Keratinocyte (primary cell): ENCODE results near the gene TDRD3. TPM values are rescaled to one million over a fixed set of nuclear protein-coding genes. Genes with fewer than 3 reads are reported as not detected.

Experiments
- DNase-seq: peaks from one replicate; pipeline ENCODE4 v3.0.0-alpha.2; 2011; ENCODE audit warnings: low read depth, missing footprints, low spot score
- FAIRE-seq: peaks from 2 replicates; lab custom pipeline; 2011; peaks lifted over from hg19 to GRCh38; lab: Jason Lieb, UNC
- H2AFZ ChIP-seq: 2 replicates; pipeline ENCODE4 v1.6.0; 2012; ENCODE audit warnings: low read length, control low read depth, inconsistent platforms; ENCODE audit not compliant: control insufficient read depth
- H3K27ac ChIP-seq: 2 replicates; pipeline ENCODE4 v1.5.1; 2011; ENCODE audit warnings: low read length; ENCODE audit not compliant: control insufficient read depth, insufficient read depth
- H3K27me3 ChIP-seq: 3 replicates; pipeline ENCODE4 v1.6.0; 2011; ENCODE audit warnings: low read length; ENCODE audit not compliant: control insufficient read depth, insufficient read depth; ENCODE audit errors: extremely low read depth
- H3K36me3 ChIP-seq, 2 experiments: 2 replicates in 1 of 2; 3 replicates in 1 of 2; pipeline ENCODE4 v1.5.1; 2011; ENCODE audit warnings: low read length in 2 of 2, mild to moderate bottlenecking in 1 of 2; ENCODE audit not compliant: control insufficient read depth in 2 of 2, insufficient read depth in 2 of 2; ENCODE audit errors: extremely low read depth in 1 of 2
- H3K4me1 ChIP-seq: 3 replicates; pipeline ENCODE4 v1.5.1; 2011; ENCODE audit warnings: low read length; ENCODE audit not compliant: control insufficient read depth, insufficient read depth; ENCODE audit errors: extremely low read depth
- H3K4me2 ChIP-seq: 3 replicates; pipeline ENCODE4 v1.6.0; 2011; ENCODE audit warnings: low read depth, low read length; ENCODE audit not compliant: control insufficient read depth, insufficient read depth; ENCODE audit errors: extremely low read depth
- H3K4me3 ChIP-seq, 3 experiments: fragments of 200-600 bp in 1 of 3; sonication (generic) in 1 of 3; 2 replicates in 2 of 3; 3 replicates in 1 of 3; pipeline ENCODE4 v1.5.1; 2011 to 2016; ENCODE audit warnings: low read length in 3 of 3, mild to moderate bottlenecking in 3 of 3, control low read depth in 2 of 3, inconsistent platforms in 1 of 3, low read depth in 1 of 3, mixed read lengths in 1 of 3, mixed run types in 1 of 3, moderate library complexity in 1 of 3; ENCODE audit not compliant: control insufficient read depth in 2 of 3, insufficient read depth in 2 of 3; ENCODE audit errors: extremely low read depth in 1 of 3
- H3K79me2 ChIP-seq: 2 replicates; pipeline ENCODE4 v1.6.0; 2012; ENCODE audit warnings: low read length; ENCODE audit not compliant: control insufficient read depth, insufficient read depth
- H3K9ac ChIP-seq: 3 replicates; pipeline ENCODE4 v1.6.0; 2011; ENCODE audit warnings: low read length; ENCODE audit not compliant: control insufficient read depth, insufficient read depth; ENCODE audit errors: extremely low read depth
- H3K9me1 ChIP-seq: 3 replicates; pipeline ENCODE4 v1.6.0; 2011; ENCODE audit warnings: low read length; ENCODE audit not compliant: control insufficient read depth, insufficient read depth; ENCODE audit errors: extremely low read depth
- H3K9me3 ChIP-seq: 2 replicates; pipeline ENCODE4 v1.5.1; 2012; ENCODE audit warnings: low read depth, low read length; ENCODE audit not compliant: control insufficient read depth
- H4K20me1 ChIP-seq: 3 replicates; pipeline ENCODE4 v1.6.0; 2011; ENCODE audit warnings: low read length; ENCODE audit not compliant: control insufficient read depth, insufficient read depth; ENCODE audit errors: extremely low read depth
- CTCF ChIP-seq, 3 experiments: IDR thresholded peaks in 1 of 3; conservative IDR thresholded peaks in 1 of 3; optimal IDR thresholded peaks in 1 of 3; 2 replicates in 2 of 3; 3 replicates in 1 of 3; pipeline versions ENCODE3 to v1.5.1; 2011; ENCODE audit warnings: low read length in 3 of 3, mild to moderate bottlenecking in 3 of 3, moderate library complexity in 2 of 3, control low read depth in 1 of 3, inconsistent platforms in 1 of 3; ENCODE audit not compliant: insufficient read depth in 2 of 3; ENCODE audit errors: extremely low read depth in 1 of 3
- EZH2 ChIP-seq: IDR thresholded peaks from one replicate; pipeline ENCODE4 v1.6.1; 2012; ENCODE audit warnings: inconsistent platforms, mild to moderate bottlenecking, low read length, moderate library complexity
- dilution Hi-C: fragments of 300-500 bp; cut with MboI; formaldehyde crosslinking; loops from one replicate; pipeline ENCODE4 v1.7.0; 2020; ENCODE audit warnings: low sequenced_read_pairs; ENCODE audit not compliant: extremely low pct_ligation_motif_present
- polyA plus RNA-seq, 5 experiments: library from polyadenylated mRNA; depleted of rRNA in 3 of 5; stranded (reverse) in 3 of 5; stranded (forward) in 1 of 5; unstranded in 1 of 5; fragments of >200 nt; gene quantifications; 1 replicate in 1 of 5; 2 replicates in 3 of 5; 3 replicates in 1 of 5; pipeline versions ENCODE4 v1.2.1 to v1.2.3, GENCODE V29; 2011 to 2012; ENCODE audit warnings: missing spikeins in 2 of 5, low read depth in 1 of 5, low replicate concordance in 1 of 5

TDRD3 gene
- polyA plus RNA-seq, 1 donor (not counting 4 experiments of a cell fraction or from before 2014, with no cell fraction given): 10.7 TPM

GRCh38 chr13:60352644-60353043, 44.4 kb upstream of the TDRD3 start:
- DNase-seq (no peak), FAIRE-seq (no peak)
- Histone ChIP-seq H3K9me3 (no peaks in the 10 kb centered on the region), H3K4me3 (no peak overlapping the region), H4K20me1 (no peaks in the 10 kb centered on the region), H3K4me1 (no peaks in the 10 kb centered on the region), H3K9me1 (no peaks in the 10 kb centered on the region), H3K27me3 (no peaks in the 10 kb centered on the region), H3K4me2 (no peak overlapping the region), H3K36me3 (no peaks in the 10 kb centered on the region), H2AFZ (no peak overlapping the region), H3K9ac (no peak overlapping the region), H3K27ac (no peak overlapping the region), H3K79me2 (no peaks in the 10 kb centered on the region)
- TF ChIP-seq EZH2 (no peak), CTCF (optimal IDR thresholded peaks at IDR 0.05 in 1 of 3, IDR thresholded peaks at IDR 0.05 in 1 of 3, conservative IDR thresholded peaks at IDR 0.05 in 1 of 3; ENCODE audit: extremely low read depth in 1 of 3, insufficient read depth in 2 of 3, low read length in 3 of 3) (no peak)
- dilution Hi-C loops: no loop called here

- Histone ChIP-seq H3K9me1 (no peaks in the 10 kb centered on the region), H4K20me1 (no peaks in the 10 kb centered on the region), H2AFZ (no peak overlapping the region), H3K4me3 (no peak overlapping the region), H3K27me3 (no peaks in the 10 kb centered on the region), H3K9ac (no peak overlapping the region), H3K27ac (no peak overlapping the region), H3K4me1 (no peaks in the 10 kb centered on the region), H3K79me2 (no peaks in the 10 kb centered on the region), H3K36me3 (no peaks in the 10 kb centered on the region), H3K4me2 (no peak overlapping the region), H3K9me3 (no peaks in the 10 kb centered on the region)
- DNase-seq: no peak
- dilution Hi-C loops: no loop called here
- no peak for TF ChIP-seq CTCF (optimal IDR thresholded peaks at IDR 0.05 in 1 of 3, IDR thresholded peaks at IDR 0.05 in 1 of 3, conservative IDR thresholded peaks at IDR 0.05 in 1 of 3; ENCODE audit: extremely low read depth in 1 of 3, insufficient read depth in 2 of 3, low read length in 3 of 3)
- no peak for TF ChIP-seq EZH2
- no peak for FAIRE-seq
Measured at GRCh38 chr13:60355056-60355455, 42.0 kb upstream of the TDRD3 start.
